Measurements from ENCODE around the gene TFB1M. TPM values are rescaled to one million over a fixed set of nuclear protein-coding genes. Genes with fewer than 3 reads are reported as not detected.

The TFB1M gene
- total and polyA plus RNA-seq, 2 donors (not counting 3 experiments of a cell fraction or from before 2014, with no cell fraction given), result 12.9 to 35.5 TPM

DNA sequence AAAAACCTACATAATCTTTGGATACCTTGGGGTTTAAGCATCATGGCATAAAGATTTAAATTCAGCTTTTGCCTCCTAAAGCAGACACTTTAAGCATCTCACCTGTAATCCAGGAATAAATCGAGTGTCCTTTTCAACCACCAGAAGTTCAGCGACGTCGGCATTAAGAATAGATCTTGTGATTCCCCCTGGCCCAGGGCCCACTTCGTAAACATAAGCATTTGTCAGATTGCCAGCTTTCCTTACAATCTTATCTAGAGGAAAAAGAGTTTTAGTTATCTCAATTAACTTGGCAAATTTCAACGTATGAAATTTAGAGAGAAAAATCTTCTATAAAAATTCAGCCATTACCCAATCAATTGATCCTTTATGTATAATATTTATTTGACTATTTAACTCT lies 3.2 kb downstream of the TFB1M start:
- ChIA-PET CTCF (interaction anchor here (0.8 to 2.6 kb wide), 9 partner anchors 12 to 635 kb away, joined by 3 to 13 read pairs (median 4); no protein-coding TSS in a partner anchor), POLR2A (no interaction called here)
- dilution Hi-C loops (cut with MboI; ENCODE audit: extremely low pct_ligation_motif_present, low sequenced_read_pairs), result no loop called here
- H3K9me1 ChIP-seq (replicated peaks; ENCODE audit: control insufficient read depth, extremely low read depth, insufficient read depth, low read length), result no peaks in the 10 kb centered on the region
- no TSS peak for BruUV-seq (replicated peaks)
- TF ChIP-seq FOS (IDR thresholded peaks at IDR 0.05; ENCODE audit: borderline replicate concordance, insufficient read depth, low read length) (no peak), POLR2AphosphoS5 (IDR thresholded peaks at IDR 0.05; ENCODE audit: insufficient read depth, low read depth, low read length) (no peak), EZH2 (IDR thresholded peaks at IDR 0.05; ENCODE audit: borderline replicate concordance, low read depth, low read length, severe bottlenecking) (no peak), GATA2 (IDR thresholded peaks at IDR 0.05; ENCODE audit: insufficient read depth, insufficient read length, low read depth, low read length) (peak; percentile 45), POLR2A (IDR thresholded peaks at IDR 0.05; ENCODE audit: low read depth, low read length) (no peak), JUN (IDR thresholded peaks at IDR 0.05; ENCODE audit: borderline replicate concordance, insufficient read depth, insufficient read length, low read depth) (no peak)
- TF ChIP-seq, protein P1, sequence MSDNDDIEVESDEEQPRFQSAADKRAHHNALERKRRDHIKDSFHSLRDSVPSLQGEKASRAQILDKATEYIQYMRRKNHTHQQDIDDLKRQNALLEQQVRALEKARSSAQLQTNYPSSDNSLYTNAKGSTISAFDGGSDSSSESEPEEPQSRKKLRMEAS (IDR thresholded peaks at IDR 0.05; ENCODE audit: insufficient read depth, insufficient read length), result no peak
- TF ChIP-seq, protein P2, sequence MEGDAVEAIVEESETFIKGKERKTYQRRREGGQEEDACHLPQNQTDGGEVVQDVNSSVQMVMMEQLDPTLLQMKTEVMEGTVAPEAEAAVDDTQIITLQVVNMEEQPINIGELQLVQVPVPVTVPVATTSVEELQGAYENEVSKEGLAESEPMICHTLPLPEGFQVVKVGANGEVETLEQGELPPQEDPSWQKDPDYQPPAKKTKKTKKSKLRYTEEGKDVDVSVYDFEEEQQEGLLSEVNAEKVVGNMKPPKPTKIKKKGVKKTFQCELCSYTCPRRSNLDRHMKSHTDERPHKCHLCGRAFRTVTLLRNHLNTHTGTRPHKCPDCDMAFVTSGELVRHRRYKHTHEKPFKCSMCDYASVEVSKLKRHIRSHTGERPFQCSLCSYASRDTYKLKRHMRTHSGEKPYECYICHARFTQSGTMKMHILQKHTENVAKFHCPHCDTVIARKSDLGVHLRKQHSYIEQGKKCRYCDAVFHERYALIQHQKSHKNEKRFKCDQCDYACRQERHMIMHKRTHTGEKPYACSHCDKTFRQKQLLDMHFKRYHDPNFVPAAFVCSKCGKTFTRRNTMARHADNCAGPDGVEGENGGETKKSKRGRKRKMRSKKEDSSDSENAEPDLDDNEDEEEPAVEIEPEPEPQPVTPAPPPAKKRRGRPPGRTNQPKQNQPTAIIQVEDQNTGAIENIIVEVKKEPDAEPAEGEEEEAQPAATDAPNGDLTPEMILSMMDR (IDR thresholded peaks at IDR 0.05; ENCODE audit: extremely low read depth in 1 of 2, insufficient read depth in 1 of 2, low read depth in 1 of 2, low read length in 2 of 2), result no peak
- peaks cover 49% of the 10 kb centered on the region for H3K79me2 ChIP-seq (ENCODE audit: control insufficient read depth, insufficient read depth, low read length)
- peak overlapping the region; percentile 64 for H3K9ac ChIP-seq (replicated peaks; ENCODE audit: extremely low read depth, insufficient read depth, low read length)
- no peaks in the 10 kb centered on the region for H3K27me3 ChIP-seq (ENCODE audit: control insufficient read depth in 2 of 2, insufficient read depth in 2 of 2, low read length in 2 of 2)
- peak overlapping the region; percentile 9 for H2AFZ ChIP-seq (ENCODE audit: low read depth, low read length)
- H3K36me3 ChIP-seq (ENCODE audit: control insufficient read depth in 2 of 2, extremely low read depth in 1 of 2, insufficient read depth in 2 of 2, low read length in 2 of 2), result peaks cover 4 to 7% of the 10 kb centered on the region in 2 experiments
- H3K9me3 ChIP-seq (replicated peaks; ENCODE audit: control insufficient read depth, insufficient read depth, low read length), result no peaks in the 10 kb centered on the region
- H4K20me1 ChIP-seq (replicated peaks; ENCODE audit: control insufficient read depth, extremely low read depth, insufficient read depth, low read length), result no peaks in the 10 kb centered on the region
- H3K27ac ChIP-seq (ENCODE audit: insufficient read depth, low read depth, low read length), result peak overlapping the region; percentile 88
- H3K4me2 ChIP-seq (ENCODE audit: insufficient read depth, low read length), result peak overlapping the region; percentile 57
- H3K4me1 ChIP-seq (ENCODE audit: control insufficient read depth, extremely low read depth, insufficient read depth, low read length), result peaks cover 49% of the 10 kb centered on the region
- peak; percentile 88 for DNase-seq (ENCODE audit: low read depth, low spot score)
- intact Hi-C loops (cut with micrococcal nuclease), result loop anchor here (5.0 to 10.0 kb wide), 3 partner anchors 634 to 1836 kb away; no protein-coding TSS in a partner anchor
- FAIRE-seq, result no peak
- H3K4me3 ChIP-seq (replicated peaks in 1 of 3; ENCODE audit: insufficient read depth in 1 of 3, low read depth in 1 of 3, low read length in 3 of 3), result peak overlapping the region in 1 of 3 experiments; percentile 27

Measured in endothelial cell of umbilical vein (primary cell).